GM21737 (cell line): Measurements from ENCODE around the gene MMP10.

Source experiments
- ATAC-seq: cut with Tn5 transposase; IDR thresholded peaks from one replicate; pipeline ENCODE4 v1.9.1; 2021; ENCODE audit warnings: mild to moderate bottlenecking, moderate library complexity; ENCODE audit not compliant: unreplicated experiment

MMP10 gene

DNA sequence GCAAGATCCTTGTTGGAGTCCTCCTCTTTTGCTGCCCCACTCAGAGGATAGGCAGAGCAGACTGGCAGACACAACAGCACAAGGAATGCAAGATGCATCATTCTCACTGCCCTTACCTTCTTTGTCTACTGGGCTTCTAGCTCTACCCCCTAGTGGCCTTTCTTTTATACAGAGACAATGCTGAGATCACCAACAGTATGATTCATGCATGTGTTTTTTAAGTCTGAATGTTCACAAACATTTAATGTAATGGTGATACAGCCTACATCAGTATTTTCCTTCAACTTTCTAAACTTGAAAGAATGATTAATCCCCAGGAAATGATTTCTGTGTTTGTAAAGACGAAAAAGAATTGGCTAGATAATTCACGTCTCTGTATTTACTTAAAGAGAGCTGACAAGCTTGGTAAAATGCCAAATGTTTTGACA is at the start of gene MMP10:
MMP10 (minus strand) TSS at position 138 of the 428 bp plus-strand sequence; CDS start at position 101, 37 bp downstream.
- no peak for ATAC-seq

DNA sequence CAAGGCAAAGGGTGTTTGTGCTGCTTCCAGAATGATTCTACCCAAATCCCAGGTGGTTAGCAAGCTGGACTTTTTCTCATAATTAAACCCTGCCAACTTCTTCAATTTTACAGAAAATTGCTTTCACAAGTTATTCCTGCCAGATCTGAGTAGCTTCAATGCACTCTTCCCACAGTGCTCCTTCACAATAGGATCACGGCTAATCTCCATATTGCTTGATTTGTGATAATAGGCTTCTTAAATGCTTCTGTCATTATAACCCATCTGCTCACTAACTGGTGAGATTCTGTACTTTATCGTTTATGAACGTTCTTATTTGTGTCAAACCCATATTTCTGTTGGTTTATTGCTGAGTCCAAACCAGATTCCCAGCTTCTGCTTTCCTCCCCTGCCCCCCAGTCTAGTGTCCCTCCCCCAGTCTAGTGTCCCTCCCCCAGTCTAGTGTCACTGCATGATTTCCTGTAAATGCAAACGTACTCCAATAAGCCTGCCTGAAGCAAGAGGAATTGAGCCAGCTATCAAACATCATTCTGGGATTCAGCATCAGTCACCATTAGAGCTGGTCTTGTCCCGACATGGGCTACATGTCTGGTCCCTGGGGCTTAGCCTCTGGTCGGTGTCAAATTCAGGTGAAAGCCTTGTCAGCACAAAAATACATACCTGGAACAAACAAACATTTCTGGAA is 49.0 kb upstream of the MMP10 start:
- no peak for ATAC-seq

- ATAC-seq: no peak
Observed at GRCh38 chr11:102824556-102824955, 44.1 kb upstream of the MMP10 start.

- no peak for ATAC-seq
Observed at GRCh38 chr11:102819491-102819890, 39.1 kb upstream of the MMP10 start.

DNA sequence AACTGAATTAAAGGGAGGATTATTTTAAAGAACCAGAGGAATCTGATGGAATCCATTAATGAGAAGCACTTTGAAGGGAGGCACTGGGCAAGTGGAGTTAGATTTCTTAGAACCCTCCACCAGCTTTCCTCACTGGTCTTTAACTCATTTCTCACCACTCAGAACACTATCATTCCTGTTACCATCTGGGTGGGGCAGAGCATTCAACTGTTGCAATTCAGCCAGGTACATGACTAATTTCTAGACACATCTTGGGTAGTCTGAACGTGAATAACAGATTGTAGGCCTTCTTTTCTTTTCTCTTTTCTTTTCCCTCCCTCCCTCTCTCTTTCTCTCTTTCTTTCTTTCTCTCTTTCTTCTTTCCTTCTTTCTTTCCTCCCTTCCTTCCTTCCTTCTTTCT is 33.1 kb upstream of the MMP10 start:
- ATAC-seq: no peak

DNA sequence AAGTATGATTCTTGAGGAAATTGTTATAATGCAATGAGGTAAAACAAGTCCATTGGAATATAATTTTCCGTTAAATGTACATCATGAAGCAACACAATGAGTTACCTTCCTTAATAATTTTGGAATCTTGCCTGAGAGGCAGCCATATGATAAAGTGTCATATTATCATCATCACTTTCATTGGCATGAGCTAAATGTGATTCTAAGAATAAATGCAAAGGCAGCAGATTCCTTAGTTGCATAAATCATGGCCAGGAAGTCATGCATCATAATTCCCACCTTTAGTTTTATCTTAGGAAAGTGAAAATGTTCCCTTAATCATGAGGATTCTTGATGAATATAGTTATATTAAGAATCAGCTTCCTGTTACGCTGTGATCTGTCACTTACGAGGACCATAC is 31.8 kb upstream of the MMP10 start:
- no peak for ATAC-seq

- ATAC-seq: no peak
Observed at GRCh38 chr11:102810950-102811660, 30.7 kb upstream of the MMP10 start.

GRCh38 chr11:102809971-102810370 is 29.5 kb upstream of the MMP10 start:
- no peak for ATAC-seq

DNA sequence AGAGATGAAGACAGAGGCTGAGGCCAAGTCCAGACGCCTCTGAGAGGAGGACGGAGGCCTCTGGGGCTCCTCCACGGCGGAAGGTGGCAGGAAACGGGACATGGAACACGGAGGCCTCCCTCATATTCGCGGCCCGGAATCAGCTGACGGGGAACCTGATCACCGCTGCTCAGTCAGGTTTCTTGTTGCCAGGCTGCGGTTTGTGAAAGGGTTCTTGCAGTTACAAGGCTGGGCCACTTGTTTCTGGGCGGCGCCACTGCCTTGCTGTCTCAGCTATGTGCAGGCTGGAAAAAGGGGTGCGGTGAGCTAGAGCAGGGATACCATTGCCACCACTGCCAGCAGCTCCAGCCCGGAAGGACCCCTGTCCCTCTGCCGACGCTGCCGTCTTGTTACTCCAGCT is 27.5 kb upstream of the MMP10 start:
- peak; percentile 62 for ATAC-seq

DNA sequence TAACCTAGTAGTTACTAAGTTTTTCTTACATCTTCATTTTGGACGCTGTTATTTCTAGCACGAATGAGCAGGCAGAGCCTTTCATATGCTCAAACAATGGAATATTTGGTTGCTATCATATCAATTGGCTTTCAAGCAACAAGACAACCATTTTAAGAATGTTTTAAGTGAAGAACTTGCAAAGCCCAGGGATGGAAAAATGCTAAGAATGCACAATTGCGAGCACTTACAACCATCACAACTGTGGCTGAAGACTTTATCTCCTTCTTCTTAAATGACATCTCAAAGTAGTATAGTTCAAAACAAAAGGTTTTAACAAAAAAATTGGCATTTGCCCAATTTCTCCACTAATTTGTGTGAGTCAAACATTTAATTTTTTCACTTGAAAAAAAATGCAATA is 25.9 kb upstream of the MMP10 start:
- ATAC-seq: no peak

- ATAC-seq: no peak
Observed at GRCh38 chr11:102802341-102802740, 21.9 kb upstream of the MMP10 start.

DNA sequence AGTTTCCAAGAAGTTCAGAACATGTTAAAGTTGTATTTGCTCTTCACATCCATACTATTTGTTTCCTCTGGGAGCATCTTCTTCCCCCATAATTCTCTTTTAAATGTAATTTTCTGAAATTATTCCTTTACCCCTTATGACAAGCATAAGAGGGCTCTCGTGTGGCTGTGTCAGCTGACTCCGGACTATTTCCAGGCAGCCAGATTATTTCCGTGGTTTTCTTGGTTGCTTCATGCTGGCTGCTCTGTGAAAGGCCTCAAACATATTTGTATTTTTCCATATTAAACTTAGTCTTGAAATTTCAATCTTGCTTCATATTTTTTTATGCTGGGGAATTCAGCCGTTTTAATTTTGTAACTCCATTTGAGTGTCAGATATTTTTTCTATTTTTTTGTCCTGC is 20.3 kb upstream of the MMP10 start:
- no peak for ATAC-seq

DNA sequence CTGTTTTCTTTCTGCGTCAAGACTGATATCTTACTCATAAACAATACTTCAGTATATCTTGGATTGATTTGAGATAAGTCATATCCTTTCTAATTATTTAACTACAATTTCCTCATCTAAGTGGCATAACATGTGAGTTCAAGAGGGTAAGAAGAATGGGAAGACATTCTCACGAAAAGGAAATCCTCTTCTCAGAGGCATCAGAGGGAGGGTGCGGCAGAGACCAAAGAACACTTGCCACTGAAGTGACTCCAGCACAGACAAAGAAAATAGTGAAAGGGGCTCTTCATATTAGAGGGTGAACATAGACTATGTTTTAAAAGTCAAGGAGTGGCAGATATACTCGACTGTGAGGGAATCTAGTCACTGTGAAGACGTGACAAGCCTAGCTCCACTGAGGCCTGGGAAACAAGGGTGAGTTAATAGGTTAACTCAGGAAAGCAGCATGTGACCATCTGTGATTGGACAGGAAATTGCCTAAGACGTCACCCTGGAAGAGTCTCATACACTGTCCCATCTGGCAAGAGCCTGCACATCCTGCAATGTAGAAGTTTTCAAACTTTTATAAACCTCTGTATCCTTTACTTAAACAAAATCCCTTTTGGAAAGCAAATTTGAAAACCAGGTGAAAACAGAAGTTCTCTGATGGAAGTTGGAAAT is 19.4 kb upstream of the MMP10 start:
- ATAC-seq: no peak

- no peak for ATAC-seq
Observed at GRCh38 chr11:102798012-102798746, 17.8 kb upstream of the MMP10 start, which contains the start of gene MMP1. MMP1 (minus strand) TSS chr11:102798160; CDS start chr11:102798092, 68 bp downstream.

DNA sequence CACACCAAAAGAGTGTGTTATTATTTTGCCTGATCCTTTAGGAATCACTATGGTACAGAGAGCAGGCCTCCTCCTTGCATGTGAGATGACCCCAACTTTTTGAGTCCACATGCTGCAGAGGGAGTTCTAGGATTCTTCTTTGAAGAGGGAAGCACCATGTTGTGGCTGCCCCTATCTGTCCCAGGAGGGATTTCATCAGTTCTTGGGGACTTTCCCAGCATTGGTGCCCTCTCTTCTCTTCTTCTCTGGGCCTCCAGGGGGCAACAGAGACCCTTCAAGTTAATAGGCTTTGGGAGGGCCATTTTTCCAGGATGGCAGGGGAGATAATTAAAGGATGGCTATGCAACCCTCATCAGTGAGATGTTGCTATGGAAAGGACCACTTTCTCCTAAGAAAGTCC is 14.0 kb upstream of the MMP10 start:
- ATAC-seq: peak; percentile 75

GRCh38 chr11:102793677-102794290 is 13.4 kb upstream of the MMP10 start:
- ATAC-seq: no peak

GRCh38 chr11:102792604-102793003 is 12.2 kb upstream of the MMP10 start:
- ATAC-seq: no peak

GRCh38 chr11:102791271-102792036 is 11.0 kb upstream of the MMP10 start:
- no peak for ATAC-seq

GRCh38 chr11:102788334-102788995 is 8.0 kb upstream of the MMP10 start:
- no peak for ATAC-seq
